Caco-2 (cell line): Measurements from ENCODE around the gene ZNF346. TPM values are rescaled to one million over a fixed set of nuclear protein-coding genes. Genes with fewer than 3 reads are reported as not detected.
A peak's percentile ranks its signal among the peaks of the same experiment; 100 is the strongest.

Experiments
- BruUV-seq: library from RNA; stranded (reverse); fragments of 400-500 nt; replicated peaks from 2 replicates; lab custom pipeline; 2021; lab: Mats Ljungman, UMichigan
- CTCF ChIA-PET: fragments of 300-600 bp; sonication (Branson Sonifier 250); formaldehyde crosslinking; loops from one replicate; lab custom pipeline; 2022; ENCODE audit warnings: antibody characterized with exemption; lab: Charles Lee
- POLR2A ChIA-PET: fragments of 300-600 bp; sonication (Branson Sonifier 250); formaldehyde crosslinking; loops from one replicate; lab custom pipeline; 2022; ENCODE audit warnings: antibody characterized with exemption; lab: Charles Lee
- DNase-seq, 2 experiments: peaks; one replicate each; pipeline versions ENCODE4 v3.0.0 to v3.0.0-alpha.2; 2020 to 2022
- H3K27me3 ChIP-seq: replicated peaks from 2 replicates; pipeline ENCODE4 v1.6.0; 2011; ENCODE audit warnings: low read length; ENCODE audit not compliant: control insufficient read depth, insufficient read depth
- H3K36me3 ChIP-seq: 2 replicates; pipeline ENCODE4 v1.5.1; 2011; ENCODE audit warnings: low read length; ENCODE audit not compliant: control insufficient read depth, insufficient read depth
- H3K4me1 ChIP-seq: fragments of 250-450 bp; sonication (Bioruptor Pico); 2 replicates; pipeline ENCODE4 v1.5.1; 2020; ENCODE audit warnings: mild to moderate bottlenecking
- H3K4me3 ChIP-seq: 2 replicates; pipeline ENCODE4 v1.5.1; 2011; ENCODE audit warnings: low read depth, mild to moderate bottlenecking, control low read depth, low read length
- H3K9me3 ChIP-seq: fragments of 250-450 bp; sonication (Bioruptor Pico); 2 replicates; pipeline ENCODE4 v1.5.1; 2020; ENCODE audit warnings: mild to moderate bottlenecking, moderate library complexity
- H3K27ac Mint-ChIP-seq: one replicate; pipeline ENCODE4 v1.8.0; 2022; ENCODE audit warnings: mixed read lengths; ENCODE audit not compliant: unreplicated experiment
- H3K27me3 Mint-ChIP-seq: one replicate; pipeline ENCODE4 v1.8.0; 2022; ENCODE audit warnings: mixed read lengths; ENCODE audit not compliant: insufficient read depth, unreplicated experiment
- H3K36me3 Mint-ChIP-seq: one replicate; pipeline ENCODE4 v1.8.0; 2022; ENCODE audit warnings: mild to moderate bottlenecking, mixed read lengths; ENCODE audit not compliant: insufficient read depth, unreplicated experiment
- H3K4me1 Mint-ChIP-seq: one replicate; pipeline ENCODE4 v1.8.0; 2022; ENCODE audit warnings: low read depth, mixed read lengths; ENCODE audit not compliant: unreplicated experiment
- H3K4me3 Mint-ChIP-seq: one replicate; pipeline ENCODE4 v1.8.0; 2022; ENCODE audit warnings: mild to moderate bottlenecking, moderate library complexity, mixed read lengths; ENCODE audit not compliant: unreplicated experiment
- H3K9me3 Mint-ChIP-seq: one replicate; pipeline ENCODE4 v1.8.0; 2022; ENCODE audit warnings: mixed read lengths; ENCODE audit not compliant: unreplicated experiment
- intact Hi-C: fragments of 100-400 bp; cut with micrococcal nuclease; formaldehyde crosslinking; loops from one replicate; pipeline ENCODE4 v1.10.0; 2022; ENCODE audit not compliant: unreplicated experiment
- total RNA-seq: library from RNA; stranded (reverse); gene quantifications from 2 replicates; pipeline ENCODE4 v1.2.3, GENCODE V29; 2022
- TF ChIP-seq, protein P1 (sequence below), 2 experiments: fragments of 200-600 bp in 1 of 2; IDR thresholded peaks; 1 replicate in 1 of 2; 2 replicates in 1 of 2; pipeline versions ENCODE4 v1.5.1 to v1.8.0; 2011 to 2022; ENCODE audit warnings: antibody characterized with exemption in 1 of 2, control low read depth in 1 of 2, inconsistent platforms in 1 of 2, low read depth in 1 of 2, low read length in 1 of 2, mild to moderate bottlenecking in 1 of 2, moderate library complexity in 1 of 2; ENCODE audit not compliant: insufficient read depth in 1 of 2, severe bottlenecking in 1 of 2, unreplicated experiment in 1 of 2

ZNF346 gene
- total RNA-seq, 1 experiment from 2014 or later, result 24.2 TPM

DNA sequence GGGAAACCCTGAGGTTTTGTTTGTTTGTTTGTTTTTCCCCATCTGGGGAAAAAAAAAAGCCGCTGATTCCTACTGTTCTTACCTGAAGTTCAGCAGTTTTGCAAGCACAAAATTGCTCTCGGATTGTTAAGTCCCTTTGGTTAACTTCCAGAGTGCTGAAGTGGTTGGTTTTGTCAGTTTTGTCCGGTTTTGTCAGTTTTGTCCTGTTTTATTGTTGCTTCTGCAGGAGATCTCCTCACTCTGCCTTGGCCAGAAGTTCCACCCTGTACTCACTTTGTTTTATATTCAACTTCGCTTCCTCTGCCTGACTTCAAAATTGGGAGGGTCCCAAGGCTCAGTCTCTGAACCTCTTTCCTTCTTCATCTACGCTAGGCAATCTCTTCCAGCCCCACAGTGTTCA, 14.4 kb downstream of the ZNF346 start:
- no peaks in the 10 kb centered on the region for H3K4me1 ChIP-seq
- no peaks in the 10 kb centered on the region for H3K4me1 Mint-ChIP-seq
- no peaks in the 10 kb centered on the region for H3K36me3 ChIP-seq
- intact Hi-C loops, result no loop called here
- H3K27ac Mint-ChIP-seq, result no peak overlapping the region
- no peak for DNase-seq
- H3K36me3 Mint-ChIP-seq, result peaks cover 16% of the 10 kb centered on the region
- CTCF ChIA-PET, result no interaction called here
- no peaks in the 10 kb centered on the region for H3K9me3 Mint-ChIP-seq
- POLR2A ChIA-PET, result no interaction called here
- H3K27me3 ChIP-seq, result no peaks in the 10 kb centered on the region
- H3K4me3 Mint-ChIP-seq, result no peak overlapping the region
- no peak overlapping the region for H3K4me3 ChIP-seq
- TF ChIP-seq, protein P1, sequence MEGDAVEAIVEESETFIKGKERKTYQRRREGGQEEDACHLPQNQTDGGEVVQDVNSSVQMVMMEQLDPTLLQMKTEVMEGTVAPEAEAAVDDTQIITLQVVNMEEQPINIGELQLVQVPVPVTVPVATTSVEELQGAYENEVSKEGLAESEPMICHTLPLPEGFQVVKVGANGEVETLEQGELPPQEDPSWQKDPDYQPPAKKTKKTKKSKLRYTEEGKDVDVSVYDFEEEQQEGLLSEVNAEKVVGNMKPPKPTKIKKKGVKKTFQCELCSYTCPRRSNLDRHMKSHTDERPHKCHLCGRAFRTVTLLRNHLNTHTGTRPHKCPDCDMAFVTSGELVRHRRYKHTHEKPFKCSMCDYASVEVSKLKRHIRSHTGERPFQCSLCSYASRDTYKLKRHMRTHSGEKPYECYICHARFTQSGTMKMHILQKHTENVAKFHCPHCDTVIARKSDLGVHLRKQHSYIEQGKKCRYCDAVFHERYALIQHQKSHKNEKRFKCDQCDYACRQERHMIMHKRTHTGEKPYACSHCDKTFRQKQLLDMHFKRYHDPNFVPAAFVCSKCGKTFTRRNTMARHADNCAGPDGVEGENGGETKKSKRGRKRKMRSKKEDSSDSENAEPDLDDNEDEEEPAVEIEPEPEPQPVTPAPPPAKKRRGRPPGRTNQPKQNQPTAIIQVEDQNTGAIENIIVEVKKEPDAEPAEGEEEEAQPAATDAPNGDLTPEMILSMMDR (IDR thresholded peaks at IDR 0.05; ENCODE audit: insufficient read depth in 1 of 2, low read depth in 1 of 2, low read length in 1 of 2, severe bottlenecking in 1 of 2, unreplicated experiment in 1 of 2), result no peak
- no peaks in the 10 kb centered on the region for H3K9me3 ChIP-seq
- no TSS peak for BruUV-seq
- H3K27me3 Mint-ChIP-seq, result no peaks in the 10 kb centered on the region

DNA sequence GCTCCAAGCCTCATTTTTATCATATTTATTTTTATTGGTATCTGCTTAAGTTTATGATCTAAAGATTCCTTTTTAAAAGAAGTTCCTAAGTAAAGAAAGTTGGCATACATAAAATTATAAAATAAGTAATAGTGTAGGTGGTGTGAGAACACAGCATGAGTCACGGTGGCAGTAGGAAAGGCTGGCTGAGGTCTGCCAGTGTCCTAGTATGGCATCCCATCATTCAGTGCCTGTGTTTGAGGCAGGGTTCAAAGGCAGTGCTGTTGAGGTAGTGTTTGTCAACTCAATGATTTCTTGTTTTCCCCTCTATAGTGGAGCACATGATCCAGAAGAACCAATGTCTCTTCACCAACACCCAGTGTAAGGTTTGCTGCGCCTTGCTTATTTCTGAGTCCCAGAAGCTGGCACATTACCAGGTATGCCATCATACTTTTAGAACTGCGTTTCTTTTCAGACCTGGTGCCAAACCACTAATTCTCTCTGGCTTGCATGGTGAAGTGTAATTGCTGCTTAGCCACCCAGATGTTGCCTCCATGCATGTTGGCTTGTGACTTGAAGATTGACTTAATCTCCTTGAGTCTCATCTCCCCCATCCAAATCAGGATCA, 18.4 kb downstream of the ZNF346 start:
- no peak for DNase-seq
- Mint-ChIP-seq H3K27me3 (no peaks in the 10 kb centered on the region), H3K36me3 (peaks cover 35% of the 10 kb centered on the region), H3K4me3 (no peak overlapping the region), H3K27ac (no peak overlapping the region), H3K9me3 (no peaks in the 10 kb centered on the region), H3K4me1 (peaks cover 9% of the 10 kb centered on the region)
- Histone ChIP-seq H3K27me3 (no peaks in the 10 kb centered on the region), H3K36me3 (no peaks in the 10 kb centered on the region), H3K4me3 (no peak overlapping the region), H3K4me1 (peaks cover 12% of the 10 kb centered on the region), H3K9me3 (no peaks in the 10 kb centered on the region)
- TF ChIP-seq, protein P1 (IDR thresholded peaks at IDR 0.05; ENCODE audit: insufficient read depth in 1 of 2, low read depth in 1 of 2, low read length in 1 of 2, severe bottlenecking in 1 of 2, unreplicated experiment in 1 of 2), result no peak
- no TSS peak for BruUV-seq
- CTCF ChIA-PET, result no interaction called here
- POLR2A ChIA-PET, result no interaction called here
- intact Hi-C loops, result no loop called here

DNA sequence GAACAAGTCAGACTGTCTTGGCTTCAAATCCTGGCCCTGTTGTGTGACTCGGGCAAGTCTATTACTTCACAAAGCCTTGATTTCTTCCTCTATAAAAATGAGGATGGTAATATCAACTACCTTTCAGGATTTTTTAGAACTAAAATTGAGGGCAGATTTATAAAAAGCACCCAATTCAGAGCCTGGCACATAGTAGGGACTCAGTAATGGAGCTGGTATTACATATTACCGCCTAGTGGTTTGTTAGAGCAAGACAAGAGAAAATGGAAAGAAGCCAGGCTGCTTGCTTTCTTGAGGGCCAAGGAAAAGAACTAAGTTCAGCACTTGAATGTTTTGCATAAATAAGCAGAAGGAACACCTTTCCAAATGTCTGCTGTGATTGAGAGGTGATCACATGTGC, 19.4 kb downstream of the ZNF346 start:
- peaks cover 36% of the 10 kb centered on the region for H3K36me3 Mint-ChIP-seq

More for the DNA sequence above, 19.4 kb downstream of the ZNF346 start:
- BruUV-seq, result no TSS peak
- intact Hi-C loops, result no loop called here
- TF ChIP-seq, protein P1 (IDR thresholded peaks at IDR 0.05; ENCODE audit: insufficient read depth in 1 of 2, low read depth in 1 of 2, low read length in 1 of 2, severe bottlenecking in 1 of 2, unreplicated experiment in 1 of 2), result peak in 1 of 2 experiments; percentile 27
- CTCF ChIA-PET, result no interaction called here
- no peak overlapping the region for H3K4me3 ChIP-seq
- POLR2A ChIA-PET, result no interaction called here
- Mint-ChIP-seq H3K4me3 (no peak overlapping the region), H3K27ac (no peak overlapping the region), H3K27me3 (no peaks in the 10 kb centered on the region), H3K4me1 (peaks cover 9% of the 10 kb centered on the region), H3K9me3 (no peaks in the 10 kb centered on the region)
- H3K36me3 ChIP-seq, result no peaks in the 10 kb centered on the region
- no peak for DNase-seq
- no peaks in the 10 kb centered on the region for H3K27me3 ChIP-seq
- H3K4me1 ChIP-seq, result peaks cover 12% of the 10 kb centered on the region
- H3K9me3 ChIP-seq, result no peaks in the 10 kb centered on the region
